GM19043 (cell line): ENCODE measurements around the gene HSFX3.
"Not testable (repeated sequence)": the region's sequence is repeated elsewhere in the genome, so short reads cannot be mapped to it uniquely, and the experiment has no call there.

ENCODE experiments used
- ATAC-seq: cut with Tn5 transposase; IDR thresholded peaks from one replicate; pipeline ENCODE4 v1.9.1; 2021; ENCODE audit warnings: low read depth; ENCODE audit not compliant: unreplicated experiment

HSFX3 gene

DNA sequence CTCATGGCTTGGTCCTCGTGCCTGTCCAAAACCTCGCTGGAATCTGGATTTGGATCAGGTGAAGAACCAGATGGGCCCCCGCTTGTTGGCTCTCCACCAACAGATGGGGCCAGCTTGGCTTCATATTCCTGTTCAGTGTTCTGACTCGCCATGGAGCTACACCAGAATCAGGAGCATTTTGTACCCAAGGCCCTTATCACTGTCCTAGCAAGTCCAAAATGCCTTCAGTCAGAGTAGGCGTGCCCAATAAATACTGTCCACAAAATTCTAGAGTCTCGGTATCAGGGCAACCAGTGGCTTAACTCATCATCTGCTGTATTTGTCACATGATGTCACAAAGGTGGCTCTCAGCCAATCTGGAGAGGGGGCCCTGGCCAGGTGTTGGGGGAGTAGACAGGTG lies at the start of gene HSFX3:
HSFX3 (minus strand) TSS at position 224 of the 400 bp plus-strand sequence; CDS start at position 152, 72 bp downstream.
- ATAC-seq: not testable (repeated sequence)

DNA sequence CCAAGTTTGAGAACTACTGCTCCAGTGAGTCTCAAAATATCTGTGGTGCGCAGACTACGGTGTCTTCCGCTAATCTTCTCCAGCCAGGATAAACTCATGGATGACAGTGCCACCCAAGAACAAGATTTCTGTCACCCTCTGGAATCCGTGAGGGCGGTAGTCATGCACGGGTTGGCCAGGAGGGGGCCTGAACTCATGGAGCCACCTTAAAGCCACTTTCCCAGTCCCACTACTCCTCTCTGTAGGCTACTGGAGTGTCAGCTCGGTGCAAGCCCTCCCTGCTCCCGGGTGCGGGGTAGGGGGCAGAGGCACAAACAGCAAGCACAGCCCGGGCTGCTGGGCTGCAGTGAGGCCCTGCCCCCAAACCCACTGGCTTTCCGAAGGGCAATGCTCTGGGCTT lies 48.9 kb upstream of the HSFX3 start:
- not testable (repeated sequence) for ATAC-seq

DNA sequence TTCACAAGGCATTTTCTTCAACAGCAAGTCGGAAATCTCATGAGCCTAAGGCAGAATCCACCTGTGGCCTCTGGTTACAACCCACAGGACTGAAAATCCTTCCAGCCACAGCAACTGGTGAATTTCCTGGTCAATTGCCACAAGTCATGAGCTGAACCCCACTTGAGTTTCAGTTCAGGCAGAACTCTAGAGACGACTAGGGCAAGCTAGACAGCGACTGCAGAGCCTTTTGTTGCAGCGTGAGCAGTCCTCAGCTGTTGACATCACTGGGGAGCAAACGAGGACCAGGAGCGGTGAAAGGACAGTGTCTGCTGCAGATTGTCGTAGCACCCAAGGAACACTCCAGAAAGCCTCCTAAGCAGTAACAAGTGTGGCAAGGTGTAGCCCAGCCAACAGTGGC lies 46.2 kb upstream of the HSFX3 start:
- ATAC-seq: not testable (repeated sequence)

- not testable (repeated sequence) for ATAC-seq
These were observed 45.5 kb upstream of the HSFX3 start, which contains the start of gene HSFX2 for GRCh38 chrX:149595214-149595613. Gene HSFX2, minus strand, starts transcription at chrX:149595314. Its CDS starts 614 bp downstream, at chrX:149594700.

DNA sequence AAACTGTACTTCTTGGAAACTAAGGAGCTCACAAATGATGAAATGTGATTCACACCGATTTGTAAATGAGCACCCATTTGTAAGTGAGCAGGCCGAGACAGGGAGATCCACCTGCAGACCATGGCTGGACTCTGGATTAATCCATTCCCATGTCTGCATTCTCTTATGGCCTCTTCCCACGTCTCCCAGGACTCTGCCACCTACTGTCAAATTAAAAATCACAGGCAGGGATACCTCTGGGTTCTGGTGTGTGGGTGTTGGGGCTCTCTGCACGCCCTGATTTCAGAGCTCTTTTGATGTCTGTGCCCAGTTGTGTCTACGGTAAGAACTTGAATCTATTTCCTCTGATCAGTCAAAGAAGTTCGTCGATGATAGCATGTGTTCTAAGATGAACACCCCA lies 41.3 kb upstream of the HSFX3 start:
- ATAC-seq: not testable (repeated sequence)

- not testable (repeated sequence) for ATAC-seq
These were observed 37.6 kb upstream of the HSFX3 start, which contains the start of gene MAGEA9B for GRCh38 chrX:149587359-149587758. Gene MAGEA9B, minus strand, starts transcription at chrX:149587459. Its CDS starts 4,280 bp downstream, at chrX:149583179.

DNA sequence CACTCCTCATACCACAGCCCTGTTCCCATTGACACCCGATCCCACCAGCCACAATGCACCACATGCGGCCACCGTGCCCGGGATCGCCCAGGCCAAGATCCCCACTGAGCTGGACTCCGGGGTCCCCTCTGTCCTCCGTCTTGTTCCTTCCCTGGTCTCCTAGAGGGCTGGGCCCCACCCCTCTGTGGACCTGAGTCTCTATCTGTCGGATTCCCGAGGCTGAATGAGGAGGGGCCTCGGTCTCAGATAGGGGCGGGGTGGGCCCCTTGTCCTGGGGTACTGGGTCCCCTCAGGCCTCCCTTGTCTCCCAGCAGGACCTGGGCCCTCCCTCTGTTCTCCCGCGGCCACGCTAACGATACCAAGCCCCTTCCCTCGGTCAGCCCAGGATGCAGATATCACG lies 35.9 kb upstream of the HSFX3 start:
- not testable (repeated sequence) for ATAC-seq

GRCh38 chrX:149573456-149573855 lies 23.7 kb upstream of the HSFX3 start:
- peak; percentile 97 for ATAC-seq

DNA sequence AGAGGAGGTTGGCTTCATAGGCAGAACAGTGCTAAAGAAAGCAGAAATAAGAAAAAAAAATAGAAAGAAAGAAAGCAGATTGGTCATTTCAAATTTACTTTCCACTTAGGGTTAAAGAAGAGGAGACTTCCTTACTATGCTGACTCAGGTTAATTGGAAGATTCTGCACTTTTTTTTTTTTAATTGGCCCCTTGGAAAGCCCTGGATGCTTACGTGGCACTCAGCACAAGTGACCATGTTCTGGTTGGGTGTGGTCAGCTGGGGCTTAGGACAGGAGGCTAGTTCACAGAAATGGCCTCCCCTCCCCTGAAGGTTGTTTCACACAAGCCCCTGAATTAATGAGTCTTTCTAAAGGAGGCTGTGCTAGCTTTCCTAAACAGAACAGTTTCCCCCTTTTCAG lies 23.0 kb upstream of the HSFX3 start:
- ATAC-seq: no peak

DNA sequence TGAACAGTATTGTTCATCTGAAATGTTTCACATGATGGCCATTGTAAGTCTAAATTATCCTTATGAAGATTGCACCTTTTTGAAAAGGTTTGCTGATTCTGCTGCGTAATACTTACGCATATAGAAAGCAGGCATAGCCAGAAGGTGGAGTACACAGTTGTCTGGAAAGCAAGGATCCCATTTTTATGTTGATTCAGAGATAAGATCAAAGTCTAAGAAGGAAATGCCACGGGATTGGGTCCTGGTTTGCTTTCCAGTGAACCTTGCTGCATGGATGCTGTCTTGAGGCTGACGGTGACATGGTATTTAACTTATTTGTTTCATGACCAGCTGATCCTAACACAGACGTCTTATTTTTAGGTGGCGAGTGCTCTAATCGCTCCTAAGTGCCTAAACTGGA lies 22.0 kb upstream of the HSFX3 start:
- no peak for ATAC-seq

DNA sequence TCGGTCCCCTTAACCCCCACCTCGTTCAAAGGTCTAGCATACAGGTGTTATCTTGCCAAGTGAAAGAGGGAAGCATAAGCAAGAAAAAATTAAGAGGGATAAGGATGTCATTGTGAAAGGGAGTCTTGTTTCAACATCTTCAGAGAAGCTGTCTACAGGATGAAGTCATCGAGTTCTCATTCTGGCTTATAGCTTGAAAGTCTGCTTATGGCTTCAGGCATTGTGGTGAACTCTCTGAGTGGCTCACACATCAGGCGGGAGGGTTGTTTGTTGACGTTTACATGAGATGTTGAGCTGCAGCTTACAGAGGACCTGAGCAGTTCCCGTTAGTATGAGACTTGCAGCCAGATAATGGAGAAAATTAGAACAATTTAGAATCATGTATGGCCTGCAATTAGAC lies 20.9 kb upstream of the HSFX3 start:
- ATAC-seq: no peak

DNA sequence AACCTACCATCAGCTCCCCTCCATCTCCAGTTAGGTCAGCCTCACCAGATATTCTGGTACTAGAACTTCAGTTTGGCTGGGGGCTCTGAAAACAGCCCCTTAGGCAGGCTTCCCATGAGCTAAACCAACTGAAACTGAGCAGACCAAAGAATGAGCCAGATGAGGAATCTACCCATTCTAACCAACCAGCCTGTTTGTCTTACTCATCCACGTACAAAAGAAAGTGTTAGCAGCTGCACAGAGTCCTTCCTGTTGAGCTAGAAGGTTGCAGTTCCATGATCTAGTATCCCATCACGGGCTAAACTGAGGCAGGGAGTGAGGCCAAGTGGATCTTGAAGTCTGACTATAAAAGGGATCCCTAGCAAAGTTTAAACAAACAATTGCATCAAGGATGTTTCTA lies 20.0 kb upstream of the HSFX3 start:
- no peak for ATAC-seq

- no peak for ATAC-seq
These were observed 19.1 kb upstream of the HSFX3 start for GRCh38 chrX:149568701-149569296.

- ATAC-seq: no peak
These were observed 18.1 kb upstream of the HSFX3 start for GRCh38 chrX:149567621-149568417.

DNA sequence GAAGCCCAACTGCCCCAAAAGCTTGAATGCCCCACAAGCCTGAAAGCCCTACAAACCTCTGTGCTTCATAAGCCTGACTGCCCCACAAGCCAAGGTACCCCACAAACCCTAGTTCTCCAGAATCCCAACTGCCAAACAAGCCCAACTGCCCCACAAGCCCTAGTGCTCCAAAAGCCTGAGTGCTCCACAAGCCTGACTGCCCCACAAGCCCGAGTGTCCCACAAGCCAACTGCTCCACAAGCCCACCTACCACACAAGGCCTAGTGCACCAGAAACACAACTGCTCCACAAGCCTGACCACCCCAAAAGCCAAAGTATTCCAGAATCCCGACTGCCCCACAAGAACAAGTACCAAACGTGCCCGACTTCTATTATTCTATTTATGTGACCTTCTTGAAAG lies 13.6 kb upstream of the HSFX3 start:
- ATAC-seq: no peak

GRCh38 chrX:149555251-149555650 lies 5.5 kb upstream of the HSFX3 start:
- not testable (repeated sequence) for ATAC-seq

GRCh38 chrX:149551939-149552248 lies 2.2 kb upstream of the HSFX3 start:
- not testable (repeated sequence) for ATAC-seq

DNA sequence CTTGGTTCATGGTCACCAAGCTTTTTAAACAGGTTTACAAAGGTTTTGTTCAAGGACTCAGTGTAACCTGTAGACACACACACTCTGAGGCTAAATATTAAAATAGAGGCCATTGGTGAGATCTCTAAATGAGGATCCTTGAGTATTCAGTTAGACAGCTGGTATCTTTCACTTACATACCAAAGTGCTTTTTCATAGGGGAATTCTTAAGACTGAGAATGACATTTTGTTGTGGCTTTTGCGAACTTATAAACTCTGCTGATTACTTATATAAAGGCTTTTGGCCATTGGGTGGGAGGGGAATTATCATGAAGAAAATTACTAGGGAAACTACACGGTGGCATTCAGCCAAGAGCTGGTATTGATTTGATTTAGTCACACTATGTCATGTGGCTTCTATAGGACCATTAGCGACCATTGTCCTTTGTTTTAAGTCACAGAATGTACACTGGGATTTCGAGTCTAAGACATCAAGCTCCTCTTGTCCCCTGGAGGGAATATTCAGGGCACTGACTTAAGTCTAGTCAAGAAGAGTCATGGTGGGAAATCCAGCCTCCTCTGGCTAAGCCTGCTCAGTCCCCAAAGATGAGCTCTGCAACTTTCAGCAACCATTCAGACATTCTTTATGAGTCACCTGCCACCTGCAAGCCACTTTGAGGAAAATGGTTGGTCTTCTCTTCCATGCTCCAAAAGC lies 1.7 kb upstream of the HSFX3 start:
- ATAC-seq: not testable (repeated sequence)

- not testable (repeated sequence) for ATAC-seq
These were observed 730 bp upstream of the HSFX3 start for GRCh38 chrX:149550454-149550853.

- ATAC-seq: not testable (repeated sequence)
These were observed 1.9 kb downstream of the HSFX3 start for GRCh38 chrX:149547782-149548181.

DNA sequence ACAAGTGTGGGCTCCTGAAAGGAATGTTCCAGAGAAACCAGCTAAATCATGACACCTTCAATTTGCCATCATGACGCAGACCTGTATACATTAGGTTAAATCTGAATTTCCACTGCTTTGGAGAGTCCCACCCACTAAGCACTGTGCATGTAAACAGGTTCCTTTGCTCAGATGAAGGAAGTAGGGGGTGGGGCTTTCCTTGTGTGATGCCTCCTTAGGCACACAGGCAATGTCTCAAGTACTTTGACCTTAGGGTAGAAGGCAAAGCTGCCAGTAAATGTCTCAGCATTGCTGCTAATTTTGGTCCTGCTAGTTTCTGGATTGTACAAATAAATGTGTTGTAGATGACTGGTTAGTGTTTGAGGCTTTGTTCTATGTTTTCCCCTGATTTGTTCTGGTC lies 2.8 kb downstream of the HSFX3 start:
- ATAC-seq: not testable (repeated sequence)
